Measurements from ENCODE around the gene KDM6A. TPM values are rescaled to one million over a fixed set of nuclear protein-coding genes. Genes with fewer than 3 reads are reported as not detected.

Gene KDM6A
- total and polyA plus RNA-seq, 2 donors (not counting 3 experiments of a cell fraction or from before 2014, with no cell fraction given), result 9.0 to 20.6 TPM

- Histone ChIP-seq H3K36me3 (ENCODE audit: control insufficient read depth in 2 of 2, extremely low read depth in 1 of 2, insufficient read depth in 2 of 2, low read length in 2 of 2) (no peaks in the 10 kb centered on the region), H3K79me2 (ENCODE audit: control insufficient read depth, insufficient read depth, low read length) (peaks cover 79% of the 10 kb centered on the region), H3K4me1 (ENCODE audit: control insufficient read depth, extremely low read depth, insufficient read depth, low read length) (no peaks in the 10 kb centered on the region), H4K20me1 (replicated peaks; ENCODE audit: control insufficient read depth, extremely low read depth, insufficient read depth, low read length) (peaks cover 2% of the 10 kb centered on the region), H3K4me2 (ENCODE audit: insufficient read depth, low read length) (no peak overlapping the region), H3K9me3 (replicated peaks; ENCODE audit: control insufficient read depth, insufficient read depth, low read length) (no peaks in the 10 kb centered on the region), H3K4me3 (replicated peaks in 1 of 3; ENCODE audit: insufficient read depth in 1 of 3, low read depth in 1 of 3, low read length in 3 of 3) (no peak overlapping the region), H3K27me3 (ENCODE audit: control insufficient read depth in 2 of 2, insufficient read depth in 2 of 2, low read length in 2 of 2) (no peaks in the 10 kb centered on the region), H3K9me1 (replicated peaks; ENCODE audit: control insufficient read depth, extremely low read depth, insufficient read depth, low read length) (no peaks in the 10 kb centered on the region), H2AFZ (ENCODE audit: low read depth, low read length) (no peak overlapping the region), H3K9ac (replicated peaks; ENCODE audit: extremely low read depth, insufficient read depth, low read length) (no peak overlapping the region), H3K27ac (ENCODE audit: insufficient read depth, low read depth, low read length) (no peak overlapping the region)
- no peak for DNase-seq (ENCODE audit: low read depth, low spot score)
- FAIRE-seq, result no peak
- BruUV-seq (replicated peaks), result no TSS peak
- POLR2A ChIA-PET, result no interaction called here
- TF ChIP-seq JUN (IDR thresholded peaks at IDR 0.05; ENCODE audit: borderline replicate concordance, insufficient read depth, insufficient read length, low read depth), result no peak
- TF ChIP-seq EZH2 (IDR thresholded peaks at IDR 0.05; ENCODE audit: borderline replicate concordance, low read depth, low read length, severe bottlenecking), result no peak
- dilution Hi-C loops (cut with MboI; ENCODE audit: extremely low pct_ligation_motif_present, low sequenced_read_pairs) (no loop called here), intact Hi-C loops (cut with micrococcal nuclease) (no loop called here)
- CTCF ChIA-PET, result interaction anchor here (1.7 kb wide), 1 partner anchor 10 kb away, joined by 4 read pairs; no protein-coding TSS in a partner anchor
Observed at GRCh38 chrX:44897539-44897938, 24.6 kb downstream of the KDM6A start.

GRCh38 chrX:44898411-44899221, 25.6 kb downstream of the KDM6A start:
- peaks cover 4% of the 10 kb centered on the region for H3K4me1 ChIP-seq (ENCODE audit: control insufficient read depth, extremely low read depth, insufficient read depth, low read length)
- DNase-seq (ENCODE audit: low read depth, low spot score) (no peak), FAIRE-seq (no peak)
- no peak overlapping the region for H3K4me3 ChIP-seq (replicated peaks in 1 of 3; ENCODE audit: insufficient read depth in 1 of 3, low read depth in 1 of 3, low read length in 3 of 3)
- no peak overlapping the region for H3K4me2 ChIP-seq (ENCODE audit: insufficient read depth, low read length)
- no peaks in the 10 kb centered on the region for H3K36me3 ChIP-seq (ENCODE audit: control insufficient read depth in 2 of 2, extremely low read depth in 1 of 2, insufficient read depth in 2 of 2, low read length in 2 of 2)
- CTCF ChIA-PET, result interaction anchor here (1.1 to 1.7 kb wide), 2 partner anchors 9 to 31 kb away, joined by 3 to 4 read pairs; no protein-coding TSS in a partner anchor
- no peak overlapping the region for H3K27ac ChIP-seq (ENCODE audit: insufficient read depth, low read depth, low read length)
- no peaks in the 10 kb centered on the region for H3K9me1 ChIP-seq (replicated peaks; ENCODE audit: control insufficient read depth, extremely low read depth, insufficient read depth, low read length)
- H3K79me2 ChIP-seq (ENCODE audit: control insufficient read depth, insufficient read depth, low read length), result peaks cover 74% of the 10 kb centered on the region
- no peaks in the 10 kb centered on the region for H3K27me3 ChIP-seq (ENCODE audit: control insufficient read depth in 2 of 2, insufficient read depth in 2 of 2, low read length in 2 of 2)
- H2AFZ ChIP-seq (ENCODE audit: low read depth, low read length), result no peak overlapping the region
- no TSS peak for BruUV-seq (replicated peaks)
- TF ChIP-seq POLR2AphosphoS5 (IDR thresholded peaks at IDR 0.05; ENCODE audit: insufficient read depth, low read depth, low read length) (no peak), GATA2 (IDR thresholded peaks at IDR 0.05; ENCODE audit: insufficient read depth, insufficient read length, low read depth, low read length) (no peak), EZH2 (IDR thresholded peaks at IDR 0.05; ENCODE audit: borderline replicate concordance, low read depth, low read length, severe bottlenecking) (no peak), MYC (IDR thresholded peaks at IDR 0.05; ENCODE audit: low read depth, low read length) (no peak), CTCF (IDR thresholded peaks at IDR 0.05; ENCODE audit: extremely low read depth in 1 of 2, insufficient read depth in 1 of 2, low read depth in 1 of 2, low read length in 2 of 2) (no peak), JUN (IDR thresholded peaks at IDR 0.05; ENCODE audit: borderline replicate concordance, insufficient read depth, insufficient read length, low read depth) (no peak), POLR2A (IDR thresholded peaks at IDR 0.05; ENCODE audit: low read depth, low read length) (no peak), FOS (IDR thresholded peaks at IDR 0.05; ENCODE audit: borderline replicate concordance, insufficient read depth, low read length) (no peak), MAX (IDR thresholded peaks at IDR 0.05; ENCODE audit: insufficient read depth, insufficient read length) (no peak)
- intact Hi-C loops (cut with micrococcal nuclease) (no loop called here), dilution Hi-C loops (cut with MboI; ENCODE audit: extremely low pct_ligation_motif_present, low sequenced_read_pairs) (no loop called here)
- no peaks in the 10 kb centered on the region for H3K9me3 ChIP-seq (replicated peaks; ENCODE audit: control insufficient read depth, insufficient read depth, low read length)
- H3K9ac ChIP-seq (replicated peaks; ENCODE audit: extremely low read depth, insufficient read depth, low read length), result no peak overlapping the region
- H4K20me1 ChIP-seq (replicated peaks; ENCODE audit: control insufficient read depth, extremely low read depth, insufficient read depth, low read length), result no peaks in the 10 kb centered on the region
- POLR2A ChIA-PET, result no interaction called here
